IPS-11a (cell line): ENCODE data around the gene MED12L.
"Not testable (repeated sequence)": the region's sequence is repeated elsewhere in the genome, so short reads cannot be mapped to it uniquely, and the experiment has no call there.

Experiments
- H3K4me3 ChIP-seq: one replicate; pipeline ENCODE4 v1.5.1; 2013; ENCODE audit warnings: low read depth, low read length, control low read depth

The MED12L gene

DNA sequence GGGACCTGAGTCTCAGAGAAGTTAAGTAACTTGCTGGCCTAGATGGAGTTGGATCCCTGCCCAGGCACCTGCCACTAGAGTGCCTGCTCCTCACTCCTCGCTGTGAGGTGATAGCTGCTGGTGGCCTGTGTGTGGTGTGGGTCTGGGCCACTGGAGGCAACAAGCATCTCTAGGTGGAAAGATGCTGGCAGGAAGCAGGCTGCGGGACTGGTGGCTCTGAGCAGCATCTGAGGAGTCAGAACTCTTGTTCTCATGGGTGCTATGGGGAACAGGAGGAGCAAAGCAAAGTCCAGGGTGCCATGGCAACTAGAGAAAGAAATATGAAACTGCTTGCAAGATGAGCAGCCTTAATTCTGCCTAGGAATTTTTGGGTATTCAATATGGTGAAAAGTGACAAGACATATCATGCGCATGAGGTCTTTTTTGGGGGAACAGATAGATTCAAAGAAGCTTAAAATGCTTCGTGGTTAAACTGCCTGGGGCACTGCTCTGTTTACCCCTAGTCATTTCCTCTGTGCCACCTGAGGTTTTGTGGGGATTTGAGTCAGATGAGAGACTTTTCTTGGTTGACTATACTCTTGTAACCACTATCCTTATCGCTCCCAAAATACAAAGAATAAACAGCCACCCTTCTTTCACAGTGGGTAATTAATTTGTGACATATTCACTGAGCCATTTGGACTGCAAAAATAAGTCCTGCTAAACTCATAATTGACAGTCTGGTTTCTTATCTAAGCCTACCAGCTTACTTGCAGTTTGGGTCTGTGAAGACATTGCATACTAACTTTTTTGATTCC lies 50.3 kb downstream of the MED12L start:
- no peak overlapping the region for H3K4me3 ChIP-seq

DNA sequence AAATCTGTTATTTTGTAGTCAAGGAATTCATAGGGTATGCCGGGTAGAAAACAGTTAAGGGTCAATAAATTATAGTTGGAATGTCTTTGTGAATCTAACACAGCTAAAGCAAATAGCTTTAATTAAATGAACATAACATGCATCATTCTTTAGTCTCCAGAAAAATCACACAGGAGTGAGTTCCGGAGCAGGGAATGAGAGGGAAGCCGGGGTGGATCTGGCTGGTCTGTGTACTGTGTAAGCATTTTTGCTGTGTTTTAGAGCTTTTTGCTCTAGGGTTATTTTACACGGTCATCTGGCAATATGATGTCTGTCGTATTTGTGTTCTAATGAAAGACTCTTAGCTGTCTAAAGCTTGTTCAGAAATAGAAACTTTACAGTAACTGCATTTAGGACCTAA lies 57.5 kb downstream of the MED12L start:
- H3K4me3 ChIP-seq = no peak overlapping the region

DNA sequence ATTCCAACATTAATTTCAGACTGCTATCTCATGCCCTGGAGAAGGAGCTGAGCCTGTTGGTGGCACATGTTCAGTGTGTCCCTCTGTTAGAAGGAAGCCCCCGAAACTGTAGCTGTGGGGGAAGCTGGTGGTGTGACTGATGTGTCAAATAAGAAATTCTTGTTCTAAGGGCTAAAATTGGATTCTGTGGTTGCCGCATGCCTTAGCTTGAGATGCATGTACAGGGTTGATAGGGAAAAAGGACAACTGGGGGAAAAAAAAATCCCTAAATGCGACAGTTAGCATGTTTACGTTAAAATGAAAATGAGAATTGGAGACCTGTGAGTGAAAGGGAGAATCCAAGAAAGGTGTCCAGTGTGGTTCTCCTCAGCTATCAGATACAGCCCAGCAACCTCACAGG lies 58.6 kb downstream of the MED12L start:
- no peak overlapping the region for H3K4me3 ChIP-seq

DNA sequence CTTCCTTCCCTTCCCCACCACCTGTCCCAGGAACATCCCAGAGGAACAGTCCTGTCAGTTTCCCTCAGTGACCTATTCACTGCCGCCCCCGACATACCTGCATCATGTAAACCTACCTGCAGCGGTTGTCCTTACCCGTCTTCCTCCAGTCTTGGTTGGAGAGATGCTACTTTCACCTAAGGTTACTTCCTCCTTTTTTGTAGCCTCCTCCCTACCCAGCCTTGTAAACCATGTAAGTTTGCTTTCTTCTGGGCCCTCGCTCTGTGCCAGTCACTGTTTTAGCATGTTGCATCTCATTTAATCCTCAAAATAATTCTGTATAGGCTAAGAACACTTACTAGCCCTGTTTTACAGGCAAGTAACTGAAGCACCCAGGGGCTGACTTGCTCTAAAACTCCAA lies 59.3 kb downstream of the MED12L start:
- no peak overlapping the region for H3K4me3 ChIP-seq

DNA sequence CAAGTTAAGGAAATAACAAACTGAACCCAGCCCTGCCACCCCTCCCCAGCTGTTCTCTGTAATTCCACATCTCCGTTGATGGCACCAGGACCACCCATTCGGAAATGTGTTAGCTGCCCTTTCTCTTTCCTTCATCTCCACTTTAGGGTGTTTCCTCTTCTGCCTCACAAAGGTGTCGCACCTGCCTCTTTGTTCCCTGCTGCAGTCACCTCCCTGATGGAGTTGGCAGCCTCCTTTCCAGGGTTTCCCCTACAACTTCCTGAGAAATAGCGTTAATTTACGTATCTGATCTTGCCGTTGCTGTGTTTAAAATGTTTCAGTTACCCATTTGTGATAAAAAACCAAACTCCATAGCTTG lies 60.2 kb downstream of the MED12L start:
- no peak overlapping the region for H3K4me3 ChIP-seq

DNA sequence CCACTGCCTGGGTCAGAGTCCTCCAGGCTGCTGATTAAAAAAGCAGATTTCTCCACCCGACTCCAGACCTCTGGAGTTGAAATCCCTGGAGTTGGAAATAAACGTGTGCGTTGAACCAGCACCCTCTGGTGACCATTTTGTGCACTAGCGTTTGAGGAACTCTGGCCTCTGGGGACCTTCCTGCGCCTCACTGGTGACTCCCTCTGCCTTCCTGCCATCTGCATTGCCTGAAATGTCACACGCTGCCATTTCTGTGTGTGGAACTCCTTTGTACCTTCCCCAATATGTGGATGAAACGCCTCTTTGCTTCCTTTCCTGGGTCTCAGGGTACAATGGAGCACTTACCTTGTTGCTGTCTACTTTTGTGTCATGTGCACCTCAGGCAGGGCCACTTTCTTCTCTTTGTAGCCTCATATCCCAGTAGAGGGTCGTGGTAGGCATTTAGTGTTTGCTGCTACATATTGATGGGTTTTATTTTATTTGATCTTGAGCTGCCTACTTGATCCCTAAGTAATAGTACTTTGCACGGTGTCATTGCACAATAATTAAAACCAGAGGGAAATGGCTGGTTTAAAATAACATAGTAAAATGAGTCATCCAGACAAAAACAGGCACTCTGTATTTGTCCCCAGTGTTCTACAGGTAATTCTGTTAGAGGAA lies 60.7 kb downstream of the MED12L start:
- no peak overlapping the region for H3K4me3 ChIP-seq

DNA sequence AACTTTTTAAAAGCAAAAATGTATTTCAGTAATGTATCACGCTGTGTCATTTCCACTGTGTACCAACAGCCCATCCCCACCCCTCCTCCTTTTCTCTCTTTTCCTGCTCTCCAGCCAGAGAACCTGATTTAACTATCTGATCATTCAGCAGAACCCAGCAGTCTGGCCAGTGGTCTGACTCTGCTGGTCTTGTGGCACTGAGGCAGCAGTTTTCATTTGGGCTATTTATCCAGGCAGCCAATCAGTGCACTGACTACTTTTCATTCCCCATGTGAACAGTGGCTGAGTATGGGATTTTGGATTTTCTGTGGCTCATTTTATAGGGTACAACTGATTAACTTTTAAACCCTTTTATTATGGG lies 61.2 kb downstream of the MED12L start:
- H3K4me3 ChIP-seq = no peak overlapping the region

DNA sequence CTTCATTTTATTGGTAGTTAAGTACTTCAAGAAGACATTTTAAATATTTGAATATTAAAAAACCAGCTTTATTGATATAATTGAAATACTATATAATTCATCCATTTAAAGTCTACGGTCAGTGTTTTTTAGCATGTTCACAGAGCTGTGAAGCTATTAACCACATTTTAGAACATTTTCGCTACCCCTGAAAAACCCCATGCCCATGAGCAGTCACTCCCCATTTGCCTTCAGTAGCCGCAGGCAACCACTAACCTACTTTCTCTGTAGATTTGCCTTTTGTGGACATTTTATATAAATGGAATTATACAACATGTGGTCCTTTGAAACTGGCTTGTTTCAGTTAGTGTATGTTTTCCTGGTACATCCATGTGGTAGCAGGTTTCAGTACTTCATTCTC lies 61.8 kb downstream of the MED12L start:
- no peak overlapping the region for H3K4me3 ChIP-seq

DNA sequence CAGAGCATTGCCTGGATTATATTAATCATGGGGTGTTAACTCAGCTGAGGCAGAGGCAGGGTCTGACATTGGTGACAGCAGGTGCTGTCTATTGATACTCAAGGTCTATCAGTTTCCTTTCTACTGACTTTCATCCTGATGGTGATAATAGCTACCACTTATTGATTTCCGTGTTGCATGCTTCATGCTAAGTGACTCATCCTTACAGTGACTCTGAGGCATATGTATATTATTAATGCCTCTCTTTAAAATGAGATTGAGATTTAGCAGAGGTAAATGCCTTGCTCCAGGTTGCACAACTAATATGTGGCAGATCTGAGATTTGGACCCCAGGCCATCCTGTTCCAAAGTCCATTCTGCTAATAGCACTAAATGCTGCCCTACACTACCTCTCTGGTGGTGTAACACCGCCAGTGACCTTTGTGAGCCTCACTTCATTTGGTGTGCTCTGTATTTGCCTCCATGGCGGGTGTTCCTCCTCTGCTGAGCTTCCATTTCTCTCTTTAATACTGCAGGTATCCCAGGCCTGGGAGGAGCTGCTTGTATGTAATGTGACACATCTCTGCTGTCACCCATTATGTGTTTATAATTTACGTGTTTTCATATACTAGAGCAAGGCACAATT lies 67.1 kb downstream of the MED12L start:
- no peak overlapping the region for H3K4me3 ChIP-seq

DNA sequence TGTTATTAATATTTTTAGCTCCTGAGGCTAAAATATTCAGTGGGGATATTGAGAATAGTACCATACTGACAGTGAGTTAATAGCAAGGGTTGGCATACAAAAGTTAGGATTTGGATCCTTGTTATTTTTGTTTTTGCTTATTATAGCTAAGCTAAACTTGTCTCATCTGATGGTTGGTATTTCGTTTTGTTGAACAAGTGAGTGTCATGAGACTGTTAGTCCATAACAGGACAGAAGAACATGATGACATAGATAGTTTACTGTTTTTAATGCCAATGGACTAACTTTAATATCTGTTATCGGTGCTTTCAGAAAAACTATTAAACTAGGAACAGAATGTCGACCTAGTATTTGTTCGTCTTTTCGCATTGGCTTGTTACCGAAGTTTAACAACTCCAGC lies 69.1 kb downstream of the MED12L start:
- H3K4me3 ChIP-seq = no peak overlapping the region

DNA sequence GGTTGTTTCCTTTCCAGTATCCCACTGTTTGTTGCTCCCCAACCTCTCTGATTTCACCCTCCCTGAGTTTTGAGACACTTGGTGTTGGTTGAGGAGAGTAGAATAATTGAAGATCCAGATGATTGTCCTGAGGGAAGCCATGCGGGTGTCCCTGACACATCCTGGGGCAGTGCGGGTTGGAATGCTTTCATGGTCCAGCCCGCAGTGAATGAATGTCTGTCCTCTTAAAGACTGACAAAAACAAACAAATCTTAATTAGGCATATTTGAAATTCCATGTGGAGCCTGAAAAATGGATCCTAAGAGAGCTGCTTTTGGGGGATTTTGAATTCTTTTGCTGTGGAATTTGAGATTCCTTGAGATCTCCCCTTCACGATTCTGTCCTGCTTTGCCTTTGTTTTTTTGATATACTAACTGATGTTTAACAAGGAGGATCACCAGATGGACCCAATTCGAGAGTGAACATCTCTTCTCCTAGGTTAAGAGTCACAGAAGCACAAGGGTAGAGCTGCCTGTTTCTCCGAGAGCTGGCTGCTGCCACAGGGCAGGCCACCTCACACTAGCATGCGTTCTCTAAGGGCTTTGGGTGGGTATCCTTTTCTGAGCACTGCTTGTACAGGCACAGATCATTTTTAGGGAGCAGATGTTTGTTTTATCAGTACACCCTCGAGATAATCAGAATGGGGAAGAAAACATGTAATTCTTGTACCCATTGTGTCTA lies 70.1 kb downstream of the MED12L start:
- H3K4me3 ChIP-seq = no peak overlapping the region

DNA sequence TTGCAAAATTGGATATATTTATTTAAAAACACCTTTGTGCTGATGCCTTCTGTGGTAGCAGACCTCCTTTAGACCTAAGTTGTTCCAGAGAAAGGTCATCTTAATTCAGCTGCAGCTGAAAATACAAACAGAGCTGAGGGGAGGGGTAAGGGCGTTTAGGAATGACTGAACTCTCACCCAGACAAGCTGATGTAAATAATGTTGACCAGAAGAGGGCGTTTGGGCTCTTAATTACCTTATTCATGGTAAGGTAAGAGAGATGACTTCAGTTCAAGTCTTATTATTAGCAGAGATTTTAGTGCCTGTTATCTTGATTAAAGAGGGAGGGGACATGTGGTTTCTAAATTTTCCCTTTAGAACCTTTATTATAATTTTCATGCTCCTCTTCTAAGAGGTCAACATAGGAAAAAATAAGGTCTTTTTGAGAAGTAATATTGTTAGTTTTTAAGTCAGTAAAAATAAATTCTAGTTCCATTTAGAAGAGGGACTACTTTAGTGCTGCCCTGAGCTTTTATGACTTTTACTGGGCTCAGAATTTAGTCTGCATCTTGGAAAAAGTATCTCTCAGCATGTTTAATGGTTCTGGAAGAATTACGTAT lies 71.3 kb downstream of the MED12L start:
- no peak overlapping the region for H3K4me3 ChIP-seq

DNA sequence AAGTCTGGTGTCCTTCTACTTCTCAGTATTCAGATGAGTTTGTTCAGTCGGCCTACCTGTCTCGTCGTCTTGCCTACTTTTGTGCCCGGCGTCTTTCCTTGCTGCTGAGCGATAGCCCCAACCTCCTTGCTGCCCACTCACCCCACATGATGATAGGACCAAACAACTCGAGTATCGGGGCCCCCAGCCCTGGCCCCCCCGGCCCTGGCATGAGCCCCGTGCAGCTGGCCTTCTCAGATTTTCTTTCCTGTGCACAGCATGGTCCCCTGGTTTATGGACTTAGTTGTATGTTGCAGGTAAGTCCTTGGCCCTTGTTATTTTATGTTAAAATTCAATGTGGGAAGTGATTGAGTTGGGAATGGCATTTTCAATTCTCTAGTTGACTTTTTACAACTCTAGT lies 74.3 kb downstream of the MED12L start:
- no peak overlapping the region for H3K4me3 ChIP-seq

DNA sequence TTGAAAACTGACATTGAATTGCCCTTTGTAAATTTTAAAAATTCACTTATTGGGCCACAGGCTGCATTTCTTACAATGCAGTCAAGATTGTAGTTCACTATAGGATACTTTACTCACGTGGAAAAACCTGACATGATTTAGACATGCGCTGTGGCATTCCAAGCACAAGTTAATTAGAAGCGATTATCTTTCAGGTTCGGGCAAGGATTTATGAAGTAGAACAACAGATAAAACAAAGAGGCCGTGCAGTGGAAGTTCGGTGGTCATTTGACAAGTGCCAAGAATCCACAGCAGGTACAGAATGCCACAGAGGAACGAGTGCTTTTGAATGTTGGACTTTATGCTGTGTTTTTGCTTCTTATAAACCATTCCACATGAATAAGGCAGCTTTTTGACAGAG lies 79.8 kb downstream of the MED12L start:
- H3K4me3 ChIP-seq = no peak overlapping the region

DNA sequence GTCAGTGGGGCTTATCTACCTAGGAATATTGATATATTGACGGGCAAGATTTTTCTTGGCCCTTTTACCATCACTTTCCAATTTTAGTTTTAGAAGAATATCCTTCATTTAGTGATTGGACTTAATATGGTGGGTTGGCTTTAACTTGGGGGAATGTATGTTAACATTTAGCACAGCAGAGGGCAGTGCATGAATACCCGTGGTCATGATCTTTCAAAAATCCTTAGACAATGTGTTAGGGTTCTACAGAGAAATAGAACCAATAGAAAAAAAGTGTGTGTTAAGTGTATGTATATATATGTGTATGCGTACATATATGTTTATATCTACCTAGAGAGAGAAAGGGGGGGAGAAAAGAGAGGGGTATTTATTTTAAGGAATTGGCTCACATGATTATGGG lies 80.7 kb downstream of the MED12L start:
- no peak overlapping the region for H3K4me3 ChIP-seq

DNA sequence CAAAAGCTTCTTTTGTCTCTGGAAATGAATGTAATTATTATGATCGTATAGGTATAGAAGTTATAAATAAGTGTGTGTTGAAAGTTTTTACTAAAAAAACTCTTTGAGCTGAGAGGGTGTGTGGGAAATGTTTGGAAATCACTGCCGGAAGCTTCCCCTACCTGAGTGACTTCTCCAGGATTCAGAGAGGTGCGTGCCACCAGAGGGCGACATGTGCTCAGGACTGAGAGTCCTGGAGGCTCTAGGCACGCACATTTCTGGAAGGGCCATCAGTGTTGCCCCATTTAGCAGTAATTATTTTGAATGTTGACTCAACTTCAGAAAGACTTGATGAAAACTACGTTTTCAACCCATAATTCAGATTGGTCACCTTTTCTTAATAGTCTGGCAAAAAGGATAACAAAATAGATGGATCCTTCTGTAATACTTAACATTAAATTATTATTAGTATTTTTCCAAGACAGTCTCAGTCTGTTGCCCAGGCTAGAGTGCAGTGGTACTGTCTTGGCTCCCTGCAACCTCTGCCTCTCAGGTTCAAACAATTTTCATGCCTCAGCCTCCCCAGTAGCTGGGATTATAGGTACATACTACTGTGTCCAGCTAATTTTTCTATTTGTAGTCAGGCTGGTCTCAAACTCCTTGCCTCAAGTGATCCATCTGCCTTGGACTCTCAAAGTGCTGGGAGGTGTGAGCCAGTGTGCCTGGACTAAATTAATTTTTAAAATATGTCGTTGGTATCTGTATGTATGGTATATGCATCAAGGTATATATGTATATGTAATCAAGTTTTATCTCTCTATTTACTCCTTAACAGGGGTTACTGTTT lies 83.0 kb downstream of the MED12L start:
- no peak overlapping the region for H3K4me3 ChIP-seq

DNA sequence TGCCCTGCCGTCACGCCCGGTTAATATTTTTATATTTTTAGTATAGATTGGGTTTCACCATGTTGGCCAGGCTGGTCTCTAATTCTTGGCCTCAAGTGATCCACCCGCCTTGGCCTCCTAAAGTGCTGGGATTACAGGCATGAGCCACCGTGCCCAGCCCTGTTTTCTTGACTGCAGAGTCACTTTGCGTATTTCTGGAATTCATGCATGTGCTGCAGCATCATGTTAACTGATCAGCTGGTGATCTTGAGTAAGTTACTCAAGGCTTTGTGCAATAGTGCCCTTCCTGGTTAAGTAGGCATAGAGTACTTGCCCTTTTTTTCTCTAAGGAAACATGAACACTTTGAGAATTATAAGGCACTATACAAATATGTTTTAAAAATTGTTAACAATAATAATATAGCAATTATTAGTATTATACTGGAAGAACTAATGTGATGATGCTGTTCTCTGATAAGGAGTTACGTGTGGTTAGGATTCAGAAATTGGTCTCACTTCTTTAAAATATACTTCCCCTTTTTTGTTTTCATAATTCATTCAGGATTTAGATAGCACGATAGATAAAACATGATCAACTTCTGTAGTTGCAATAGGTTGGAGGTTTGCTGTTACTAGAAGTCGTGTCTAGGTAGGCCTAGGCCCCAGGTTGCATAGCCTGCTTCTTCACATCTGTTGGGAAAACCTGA lies 83.9 kb downstream of the MED12L start:
- no peak overlapping the region for H3K4me3 ChIP-seq

DNA sequence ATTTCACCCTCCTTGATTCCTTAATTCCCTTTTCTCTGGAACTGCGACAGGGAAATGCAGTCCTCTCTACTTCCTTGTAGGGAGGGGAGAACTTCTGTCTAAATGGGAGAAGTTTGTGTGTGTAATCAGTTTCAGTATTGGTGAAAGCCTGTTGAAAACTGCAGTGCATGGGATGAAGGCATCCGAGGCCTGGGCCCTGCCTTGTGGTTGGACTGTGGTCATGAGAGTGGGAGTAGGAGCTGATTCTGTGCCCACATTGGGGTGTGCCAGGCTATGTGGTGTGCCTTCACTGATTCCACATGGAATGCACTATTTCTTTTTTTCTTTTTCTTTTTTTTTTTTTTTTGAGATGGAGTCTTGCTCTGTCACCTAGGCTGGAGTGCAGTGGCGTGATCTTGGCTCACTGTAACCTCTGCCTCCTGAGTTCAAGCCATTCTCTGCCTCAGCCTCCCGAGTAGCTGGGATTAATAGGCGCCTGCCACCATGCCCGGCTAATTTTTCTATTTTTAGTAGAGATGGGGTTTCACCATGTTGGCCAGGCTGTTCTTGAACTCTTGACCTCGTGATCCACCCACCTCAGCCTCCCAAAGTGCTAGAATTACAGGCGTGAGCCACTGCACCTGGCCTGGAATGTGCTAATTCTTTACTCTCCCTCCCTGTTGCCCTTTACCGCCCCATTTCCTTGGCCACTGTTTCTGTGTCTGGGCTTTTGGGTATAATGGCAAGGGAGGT lies 84.7 kb downstream of the MED12L start:
- not testable (repeated sequence) for H3K4me3 ChIP-seq

DNA sequence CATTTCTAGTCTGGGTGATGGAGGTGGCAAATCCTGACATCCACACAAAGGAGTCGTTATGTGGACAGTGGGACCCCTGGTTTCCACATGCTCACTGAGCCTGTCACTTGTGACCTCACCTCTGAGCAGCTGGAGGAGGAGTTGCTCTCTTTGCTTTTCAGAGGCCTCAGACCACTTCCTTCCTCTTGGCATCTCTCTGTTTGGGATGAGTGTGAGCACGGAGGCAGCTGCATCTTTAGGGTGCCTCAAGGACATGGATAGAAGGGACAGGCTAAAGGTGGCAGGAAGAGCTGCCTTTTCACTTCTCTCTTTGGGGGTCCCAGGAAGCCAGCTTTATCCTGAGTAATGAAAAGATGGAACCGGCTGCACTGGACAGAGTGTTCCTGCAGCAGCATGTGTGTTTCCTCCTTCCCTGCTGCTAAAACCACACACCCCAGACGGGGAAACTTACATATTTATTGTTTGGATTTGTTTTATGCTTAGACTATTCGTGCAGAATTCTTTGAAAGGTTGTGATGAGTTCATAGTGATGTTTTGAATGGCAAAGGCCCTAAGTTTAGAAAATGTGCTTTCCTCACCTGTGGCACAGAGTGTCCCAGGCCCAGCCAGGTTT lies 85.8 kb downstream of the MED12L start:
- H3K4me3 ChIP-seq = no peak overlapping the region
